Coronary artery (tissue), 2 donors: ENCODE measurements around the gene NPEPL1.

Source experiments
- DNase-seq: peaks from one replicate; pipeline ENCODE4 v3.0.0-alpha.2; 2017; ENCODE audit warnings: low spot score
- H3K27ac ChIP-seq, 2 donors: fragments of 200-600 bp; sonication (generic); one replicate each; pipeline ENCODE4 v1.5.1; 2016 to 2019
- H3K4me3 ChIP-seq: fragments of 200-600 bp; sonication (generic); 2 replicates; pipeline ENCODE4 v1.5.1; 2016; ENCODE audit warnings: mild to moderate bottlenecking, moderate library complexity
- TF ChIP-seq, protein P1 (sequence below): fragments of 200-600 bp; sonication (generic); IDR thresholded peaks from one replicate; pipeline ENCODE4 v1.5.1; 2019; ENCODE audit warnings: antibody characterized with exemption

The NPEPL1 gene

GRCh38 chr20:58740356-58741308, 48.0 kb downstream of the NPEPL1 start:
- no peak overlapping the region for H3K4me3 ChIP-seq
- no peak overlapping the region for H3K27ac ChIP-seq
- no peak for DNase-seq
- TF ChIP-seq, protein P1, sequence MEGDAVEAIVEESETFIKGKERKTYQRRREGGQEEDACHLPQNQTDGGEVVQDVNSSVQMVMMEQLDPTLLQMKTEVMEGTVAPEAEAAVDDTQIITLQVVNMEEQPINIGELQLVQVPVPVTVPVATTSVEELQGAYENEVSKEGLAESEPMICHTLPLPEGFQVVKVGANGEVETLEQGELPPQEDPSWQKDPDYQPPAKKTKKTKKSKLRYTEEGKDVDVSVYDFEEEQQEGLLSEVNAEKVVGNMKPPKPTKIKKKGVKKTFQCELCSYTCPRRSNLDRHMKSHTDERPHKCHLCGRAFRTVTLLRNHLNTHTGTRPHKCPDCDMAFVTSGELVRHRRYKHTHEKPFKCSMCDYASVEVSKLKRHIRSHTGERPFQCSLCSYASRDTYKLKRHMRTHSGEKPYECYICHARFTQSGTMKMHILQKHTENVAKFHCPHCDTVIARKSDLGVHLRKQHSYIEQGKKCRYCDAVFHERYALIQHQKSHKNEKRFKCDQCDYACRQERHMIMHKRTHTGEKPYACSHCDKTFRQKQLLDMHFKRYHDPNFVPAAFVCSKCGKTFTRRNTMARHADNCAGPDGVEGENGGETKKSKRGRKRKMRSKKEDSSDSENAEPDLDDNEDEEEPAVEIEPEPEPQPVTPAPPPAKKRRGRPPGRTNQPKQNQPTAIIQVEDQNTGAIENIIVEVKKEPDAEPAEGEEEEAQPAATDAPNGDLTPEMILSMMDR: no peak

GRCh38 chr20:58741384-58741783, 48.8 kb downstream of the NPEPL1 start:
- no peak for DNase-seq
- H3K4me3 ChIP-seq: no peak overlapping the region
- TF ChIP-seq, protein P1: no peak
- H3K27ac ChIP-seq: no peak overlapping the region

DNA sequence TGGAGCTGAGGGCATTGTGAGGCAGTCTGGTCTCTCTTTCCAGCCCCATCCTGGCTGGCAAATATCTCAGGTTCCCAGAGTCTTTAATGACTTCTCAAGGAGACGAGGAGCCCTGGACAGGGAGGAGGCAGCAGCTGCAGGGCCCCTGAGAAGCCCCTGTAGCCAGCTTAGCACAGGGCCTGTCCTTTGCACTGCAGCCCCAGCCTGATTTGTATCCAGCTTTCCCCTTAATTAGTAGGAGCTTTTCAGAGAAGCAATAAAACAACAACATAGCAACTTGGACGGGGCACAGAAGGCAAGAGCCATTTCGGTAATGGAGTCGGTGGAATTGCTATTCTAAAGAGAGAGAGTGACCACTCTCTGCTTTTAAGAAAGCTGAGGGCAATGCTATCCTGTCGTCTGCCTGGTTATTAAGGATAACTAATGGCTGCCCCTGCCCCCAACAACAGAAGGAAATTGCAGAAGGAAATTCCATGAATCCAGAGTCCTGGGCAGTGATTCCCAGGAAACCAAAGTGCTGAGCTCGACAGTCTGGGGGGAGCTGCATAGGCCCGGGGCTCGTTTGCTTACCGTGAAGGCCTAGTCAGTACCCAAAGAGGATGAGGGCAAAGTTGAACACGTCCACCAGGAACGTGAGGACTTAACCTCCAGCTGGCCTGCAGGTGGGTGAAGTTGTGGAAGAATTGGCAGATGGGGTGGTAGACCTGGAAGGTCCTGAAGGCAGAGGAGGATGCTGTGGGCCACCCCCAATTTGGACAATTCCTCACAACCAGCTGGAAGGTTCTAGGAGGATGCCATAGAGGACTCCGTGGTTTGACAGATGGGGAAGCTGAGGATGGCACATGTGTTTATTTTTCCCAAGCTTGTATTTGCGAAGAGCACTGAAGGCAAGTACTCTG, 50.3 kb downstream of the NPEPL1 start:
- Histone ChIP-seq H3K4me3 (no peak overlapping the region), H3K27ac (no peak overlapping the region)
- TF ChIP-seq, protein P1: no peak
- DNase-seq: no peak

GRCh38 chr20:58743929-58744534, 51.4 kb downstream of the NPEPL1 start:
- no peak overlapping the region for H3K27ac ChIP-seq
- TF ChIP-seq, protein P1: no peak
- no peak for DNase-seq
- H3K4me3 ChIP-seq: no peak overlapping the region

DNA sequence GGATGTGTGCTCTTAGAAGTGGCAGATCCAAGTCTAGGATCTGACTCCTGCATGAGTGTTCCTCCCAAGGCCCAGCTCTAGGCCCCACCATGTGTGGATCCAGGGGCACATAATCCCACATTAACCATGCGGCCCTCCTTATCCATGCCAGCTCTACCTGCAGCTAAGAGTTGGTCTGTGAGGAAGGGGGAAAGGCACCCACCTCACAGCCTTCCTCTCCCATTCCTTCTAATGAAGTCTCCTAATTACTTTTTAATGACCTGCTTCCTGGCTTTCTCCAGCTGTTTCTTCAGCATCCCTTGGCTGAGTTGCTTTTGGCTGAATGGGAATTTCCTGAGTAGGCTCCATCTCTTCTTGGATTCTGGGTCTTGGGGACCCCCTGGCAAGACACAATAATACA, 52.2 kb downstream of the NPEPL1 start:
- TF ChIP-seq, protein P1: no peak
- no peak for DNase-seq
- H3K27ac ChIP-seq: no peak overlapping the region
- no peak overlapping the region for H3K4me3 ChIP-seq

DNA sequence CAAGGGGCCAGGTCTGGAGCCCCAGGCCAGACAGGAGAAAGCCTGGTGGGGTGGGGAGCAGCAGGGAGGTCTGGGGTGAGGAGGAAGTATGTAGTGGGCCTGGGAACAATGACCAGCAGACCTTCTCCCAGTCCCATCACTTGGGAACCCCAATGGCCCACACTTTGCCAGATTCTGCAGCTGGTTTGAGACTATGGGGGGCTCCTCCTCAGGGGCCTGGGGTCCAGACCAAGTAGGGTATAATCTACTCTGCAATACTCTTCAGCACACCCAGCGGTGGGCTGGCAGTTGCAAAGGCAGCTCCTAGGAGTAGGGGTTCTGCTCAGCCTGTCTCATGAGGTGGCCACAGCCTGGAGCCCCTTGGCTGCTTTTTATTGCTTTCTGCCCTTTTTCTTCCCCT, 52.8 kb downstream of the NPEPL1 start:
- no peak overlapping the region for H3K4me3 ChIP-seq
- DNase-seq: no peak
- no peak overlapping the region for H3K27ac ChIP-seq
- TF ChIP-seq, protein P1: no peak
